Hematopoietic multipotent progenitor cell treated with erythropoietin and hydrocortisone succinate and interleukin-3 and kit ligand, for 8 days (in vitro differentiated cells): ENCODE data around the gene FBXO2.

Experiments used
- DNase-seq: peaks from one replicate; pipeline ENCODE4 v3.0.0-alpha.2; 2015

Gene FBXO2

GRCh38 chr1:11654137-11654938, at the start of gene FBXO2, which contains the start of gene FBXO44:
Gene FBXO2, minus strand, starts transcription at chr1:11654429. Its CDS starts 89 bp downstream, at chr1:11654340.
Gene FBXO44, plus strand, starts transcription at chr1:11654877. Its CDS starts 959 bp downstream, at chr1:11655836.
- DNase-seq: no peak

- no peak for DNase-seq
Observed at GRCh38 chr1:11703357-11704193, 49.3 kb upstream of the FBXO2 start.

GRCh38 chr1:11701981-11702803, 48.0 kb upstream of the FBXO2 start:
- DNase-seq: no peak

GRCh38 chr1:11701551-11701961, 47.3 kb upstream of the FBXO2 start:
- no peak for DNase-seq

GRCh38 chr1:11700601-11701467, 46.6 kb upstream of the FBXO2 start:
- no peak for DNase-seq

GRCh38 chr1:11697893-11698210, 43.6 kb upstream of the FBXO2 start:
- DNase-seq: no peak

GRCh38 chr1:11697188-11697892, 43.1 kb upstream of the FBXO2 start:
- DNase-seq: peak; percentile 92

GRCh38 chr1:11695861-11696260, 41.6 kb upstream of the FBXO2 start:
- no peak for DNase-seq

- no peak for DNase-seq
Observed at GRCh38 chr1:11693917-11694316, 39.7 kb upstream of the FBXO2 start.

- peak; percentile 73 for DNase-seq
Observed at GRCh38 chr1:11693024-11693590, 38.9 kb upstream of the FBXO2 start.

GRCh38 chr1:11691928-11692711, 37.9 kb upstream of the FBXO2 start:
- DNase-seq: no peak

GRCh38 chr1:11691302-11691914, 37.2 kb upstream of the FBXO2 start, which contains the start of gene DRAXIN:
Gene DRAXIN, plus strand, starts transcription at chr1:11691710. Its CDS starts 14,549 bp downstream, at chr1:11706259.
- DNase-seq: no peak

GRCh38 chr1:11690397-11691301, 36.4 kb upstream of the FBXO2 start:
- DNase-seq: no peak

- DNase-seq: no peak
Observed at GRCh38 chr1:11688506-11688905, 34.3 kb upstream of the FBXO2 start.

- no peak for DNase-seq
Observed at GRCh38 chr1:11685210-11685752, 31.1 kb upstream of the FBXO2 start.

GRCh38 chr1:11684070-11684469, 29.8 kb upstream of the FBXO2 start:
- DNase-seq: no peak

GRCh38 chr1:11682799-11683198, 28.6 kb upstream of the FBXO2 start:
- no peak for DNase-seq

GRCh38 chr1:11682287-11682771, 28.1 kb upstream of the FBXO2 start:
- DNase-seq: no peak
